Measurements from ENCODE around the gene PPARGC1A.

PPARGC1A gene

GRCh38 chr4:23844961-23845360 is 44.9 kb downstream of the PPARGC1A start:
- DNase-seq (ENCODE audit: low read depth, low spot score), result no peak

DNA sequence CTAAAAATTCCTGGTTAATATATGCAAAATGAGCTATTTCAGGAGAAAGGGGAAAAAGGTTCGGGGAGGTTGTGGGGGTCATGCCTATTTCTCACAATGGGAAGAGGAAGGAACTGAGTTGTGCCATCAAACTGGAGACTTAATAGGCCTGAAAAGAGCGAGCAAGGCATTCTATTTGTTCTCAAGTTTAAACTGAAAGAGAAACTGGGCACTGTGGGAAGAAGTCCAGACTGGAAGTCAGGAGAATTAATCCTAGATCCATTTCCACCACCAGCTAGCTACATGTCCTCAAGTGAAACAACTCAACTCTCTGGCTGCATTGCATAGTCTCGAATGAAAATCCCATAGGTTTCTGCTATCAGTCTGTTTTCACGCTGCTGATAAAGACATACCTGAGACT is 50.6 kb downstream of the PPARGC1A start:
- no peak for DNase-seq (ENCODE audit: low read depth, low spot score)

- no peak for DNase-seq (ENCODE audit: low read depth, low spot score)
Measured at GRCh38 chr4:23838607-23839006, 51.2 kb downstream of the PPARGC1A start.

DNA sequence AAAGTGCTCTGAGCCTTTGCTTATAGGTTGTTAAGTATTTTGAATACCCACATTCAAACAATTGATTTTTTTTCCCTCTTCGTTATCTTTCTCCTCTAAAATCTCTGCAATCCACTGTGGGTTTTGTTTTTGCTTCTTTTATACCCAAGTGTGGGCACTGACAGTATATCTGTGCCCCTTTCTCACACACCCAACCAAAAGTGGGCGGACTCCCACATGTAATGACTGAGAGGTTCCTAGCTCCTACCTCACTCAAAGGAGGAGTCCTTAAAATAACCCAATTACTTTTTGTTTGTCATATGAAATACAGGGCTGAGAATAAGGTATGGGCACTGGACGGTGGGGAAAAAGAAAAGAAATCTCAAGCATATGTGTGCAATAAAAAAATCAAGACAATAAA is 51.7 kb downstream of the PPARGC1A start:
- DNase-seq (ENCODE audit: low read depth, low spot score), result no peak

DNA sequence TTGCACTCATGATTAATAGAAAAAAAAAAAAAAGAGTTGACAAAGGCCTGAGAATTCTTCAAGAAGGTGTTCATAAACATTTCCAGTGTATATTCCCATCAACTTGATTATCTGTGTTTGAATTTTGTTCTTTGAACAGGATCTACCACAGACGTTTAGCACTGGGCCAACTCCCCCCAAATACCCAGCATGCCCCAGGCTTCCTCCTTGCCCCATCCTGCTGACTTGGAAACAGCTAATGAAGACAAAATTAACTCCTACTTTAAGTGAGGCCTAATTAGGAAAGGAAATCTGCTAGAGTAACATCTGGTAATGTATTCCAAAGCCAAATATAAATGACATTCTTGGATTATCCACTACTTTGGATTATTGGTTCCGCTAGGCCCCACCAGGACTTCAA is 52.5 kb downstream of the PPARGC1A start:
- no peak for DNase-seq (ENCODE audit: low read depth, low spot score)

- no peak for DNase-seq (ENCODE audit: low read depth, low spot score)
Measured at GRCh38 chr4:23835774-23836478, 53.9 kb downstream of the PPARGC1A start.

DNA sequence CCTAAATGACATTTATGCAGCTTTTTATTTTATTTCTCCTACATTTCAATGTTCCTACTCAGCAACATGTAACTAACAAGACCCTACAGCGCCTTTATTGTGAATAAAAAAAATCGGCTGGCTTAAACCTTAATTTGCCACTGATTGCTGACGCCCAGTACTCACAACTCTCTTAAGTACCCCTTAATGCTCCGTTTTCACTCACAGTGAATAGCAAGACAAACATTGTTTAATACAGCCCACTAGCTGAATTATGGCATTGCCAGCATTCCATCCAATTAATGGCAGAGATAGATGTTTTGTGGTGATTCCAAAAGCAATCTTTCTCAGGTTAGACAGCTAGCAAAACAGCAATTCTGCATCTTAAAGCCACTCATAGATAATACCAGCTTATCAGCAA is 61.1 kb downstream of the PPARGC1A start:
- DNase-seq (ENCODE audit: low read depth, low spot score), result no peak

DNA sequence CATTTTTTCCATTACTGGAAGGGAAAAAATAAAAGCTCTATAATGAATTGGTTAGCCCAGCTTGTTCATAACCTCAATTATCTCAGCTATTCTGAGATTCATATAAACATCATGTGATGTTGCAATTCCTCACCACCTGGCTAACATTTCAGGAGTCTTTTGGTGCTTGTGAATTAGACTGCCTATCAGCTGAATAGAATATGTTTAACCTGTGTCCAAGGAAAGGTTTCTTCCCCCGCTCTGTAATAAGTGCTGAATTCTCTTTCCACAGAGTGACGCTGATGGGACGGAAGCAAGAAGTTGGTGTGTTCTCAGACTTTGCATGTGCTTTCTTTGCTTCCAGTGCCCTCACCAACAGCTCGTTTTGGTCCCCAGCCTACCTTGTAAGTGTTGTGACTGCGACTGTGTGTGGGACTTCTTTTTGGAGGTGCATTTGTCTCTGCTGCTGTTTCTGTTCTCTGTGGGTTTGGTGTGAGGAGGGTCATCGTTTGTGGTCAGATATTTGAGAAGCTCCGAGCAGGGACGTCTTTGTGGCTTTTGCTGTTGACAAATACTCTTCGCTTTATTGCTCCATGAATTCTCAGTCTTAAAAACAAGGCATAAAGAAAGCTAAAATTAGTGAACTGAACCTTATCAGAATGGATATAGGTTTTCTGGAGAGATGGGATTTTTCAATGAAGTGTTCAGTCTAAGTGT is 61.7 kb downstream of the PPARGC1A start:
- DNase-seq (ENCODE audit: low read depth, low spot score), result no peak

DNA sequence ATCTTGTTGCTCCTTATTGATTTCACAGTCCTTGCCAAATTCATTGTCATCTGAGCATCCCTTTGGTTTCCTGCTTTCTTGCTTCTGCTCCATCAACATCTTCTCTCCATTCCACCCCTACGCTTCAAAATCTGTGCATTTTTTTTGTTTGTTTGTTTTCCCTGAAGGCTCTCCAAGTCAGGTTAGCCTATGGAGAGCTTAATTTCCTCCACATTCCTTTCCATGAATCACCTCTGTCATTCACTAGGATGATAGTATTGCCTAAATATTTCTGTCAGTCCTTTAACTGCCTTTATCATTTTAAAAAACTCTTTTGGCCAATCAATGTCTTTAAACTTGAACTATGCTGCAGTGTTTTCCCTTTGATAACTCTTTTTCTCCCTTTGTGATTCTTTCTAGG is 67.7 kb downstream of the PPARGC1A start:
- DNase-seq (ENCODE audit: low read depth, low spot score), result no peak

DNA sequence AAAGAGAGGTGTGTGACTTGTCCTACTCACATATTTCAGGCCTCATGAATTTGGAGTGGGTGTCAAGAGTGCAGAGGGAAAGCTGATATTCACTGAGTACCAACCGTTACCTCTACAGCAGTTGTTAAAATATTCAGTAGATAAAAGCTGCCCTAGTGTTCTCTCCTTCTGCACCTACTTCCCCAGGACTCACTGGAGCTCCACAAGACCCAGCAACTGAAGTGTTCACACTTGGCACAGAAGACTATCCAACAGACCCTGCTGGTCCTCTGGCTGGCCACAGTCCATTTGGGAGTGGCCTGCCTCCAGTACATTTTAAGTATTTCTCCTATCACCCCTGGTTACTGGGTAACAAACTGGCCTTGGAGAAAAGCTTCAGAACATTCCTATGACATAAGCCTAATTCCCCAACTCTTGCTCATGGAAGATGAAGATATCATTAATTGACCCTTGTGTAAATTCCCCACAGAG is 70.8 kb downstream of the PPARGC1A start:
- DNase-seq (ENCODE audit: low read depth, low spot score), result no peak

DNA sequence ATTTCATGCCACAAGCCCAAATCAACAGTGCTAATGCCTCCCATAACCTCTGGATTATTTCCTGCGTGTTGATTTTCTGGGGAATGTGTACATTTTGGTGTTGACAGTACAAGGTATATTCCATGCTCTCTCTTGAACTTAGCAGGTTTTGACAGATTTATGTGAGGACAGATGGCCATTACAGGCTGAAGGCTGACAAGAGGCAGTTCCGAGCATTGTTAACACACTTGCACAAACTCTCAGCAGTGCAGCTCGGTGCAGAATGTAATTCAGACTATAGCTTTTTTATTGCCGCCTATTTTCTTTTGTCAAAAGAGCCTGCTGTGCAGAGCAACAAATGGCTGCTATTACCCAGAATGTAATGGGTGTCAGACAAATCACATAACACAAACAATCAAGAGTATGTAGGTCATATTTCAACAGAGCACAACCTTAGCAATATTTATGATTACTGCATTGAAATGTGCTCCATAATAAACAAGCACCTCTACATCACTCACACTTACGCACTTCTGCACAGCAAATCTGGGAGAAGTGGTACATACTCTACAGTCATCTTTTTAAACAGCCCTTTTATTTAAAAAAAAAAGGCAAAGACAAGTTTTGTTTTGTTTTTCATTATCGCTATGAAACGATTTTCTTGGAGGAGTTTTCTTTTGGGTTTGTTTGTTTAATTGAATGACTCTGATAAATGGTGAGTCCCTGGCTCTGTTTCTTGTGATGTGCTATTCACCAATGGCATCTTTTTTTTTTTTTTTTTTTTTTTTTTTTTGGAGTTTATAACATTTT is 71.6 kb downstream of the PPARGC1A start:
- no peak for DNase-seq (ENCODE audit: low read depth, low spot score)

GRCh38 chr4:23814996-23815660 is 74.7 kb downstream of the PPARGC1A start:
- no peak for DNase-seq (ENCODE audit: low read depth, low spot score)

DNA sequence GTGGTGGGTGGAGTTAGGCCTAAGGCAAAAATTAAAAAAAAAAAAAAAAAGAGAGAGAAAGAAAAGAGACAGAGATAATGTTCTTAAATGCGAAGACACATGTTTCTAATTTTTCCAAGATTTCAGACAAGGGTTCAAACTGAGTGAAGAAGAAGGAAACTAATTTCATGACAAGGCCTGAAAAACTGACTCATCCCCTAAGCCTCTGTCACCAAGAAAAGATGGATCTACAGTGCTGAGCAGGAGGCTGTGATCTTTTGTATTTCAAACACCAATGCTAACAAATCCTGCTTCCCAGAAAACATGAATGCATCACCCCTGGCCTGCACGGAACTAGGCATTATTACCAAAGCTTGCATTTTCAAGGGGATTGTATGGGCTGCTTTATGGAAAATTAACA is 75.3 kb downstream of the PPARGC1A start:
- DNase-seq (ENCODE audit: low read depth, low spot score), result no peak

- DNase-seq (ENCODE audit: low read depth, low spot score), result no peak
Measured at GRCh38 chr4:23811161-23811560, 78.7 kb downstream of the PPARGC1A start.

- DNase-seq (ENCODE audit: low read depth, low spot score), result no peak
Measured at GRCh38 chr4:23805450-23805851, 84.4 kb downstream of the PPARGC1A start.

DNA sequence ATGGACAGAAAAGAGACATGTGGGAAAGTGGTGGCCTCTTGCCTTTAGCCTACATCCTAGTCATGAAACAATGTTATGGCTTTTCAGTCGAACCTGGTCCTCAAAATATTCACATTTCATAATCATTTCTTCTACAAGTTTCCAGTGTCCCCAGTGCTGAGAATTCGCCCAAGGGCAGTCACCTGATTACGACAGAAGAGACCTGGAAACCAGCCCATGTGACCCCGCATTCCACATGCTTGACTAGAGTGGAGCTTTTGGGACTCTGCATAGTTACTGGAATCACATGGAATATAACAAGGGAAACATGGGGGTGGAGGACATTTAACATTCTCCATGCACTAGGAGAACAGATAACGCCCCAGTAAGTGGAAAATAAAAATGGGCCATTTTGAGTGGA is 100.1 kb downstream of the PPARGC1A start:
- no peak for DNase-seq (ENCODE audit: low read depth, low spot score)

GRCh38 chr4:23788460-23788859 is 101.4 kb downstream of the PPARGC1A start:
- DNase-seq (ENCODE audit: low read depth, low spot score), result no peak

DNA sequence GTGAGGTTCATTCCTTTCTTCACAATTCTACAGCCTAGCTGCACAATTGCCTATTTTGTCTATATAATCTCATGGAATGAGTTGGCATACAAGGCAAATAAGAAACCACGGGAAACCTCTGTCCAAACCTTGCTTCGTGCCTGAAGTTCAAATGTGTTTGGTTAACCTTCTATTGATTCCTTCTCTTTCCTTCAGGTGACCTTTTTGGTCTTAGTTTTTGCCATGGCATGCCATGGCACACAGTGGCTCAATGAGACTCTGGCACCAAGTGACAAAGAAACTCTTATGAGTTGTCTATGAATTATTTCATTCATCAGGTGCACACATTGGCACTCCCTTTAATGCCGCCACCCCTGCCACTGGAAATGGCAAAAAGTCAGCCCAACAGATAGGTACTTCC is 101.8 kb downstream of the PPARGC1A start:
- no peak for DNase-seq (ENCODE audit: low read depth, low spot score)

GRCh38 chr4:23782778-23783437 is 106.9 kb downstream of the PPARGC1A start:
- no peak for DNase-seq (ENCODE audit: low read depth, low spot score)

GRCh38 chr4:23779839-23780238 is 110.0 kb downstream of the PPARGC1A start:
- no peak for DNase-seq (ENCODE audit: low read depth, low spot score)

DNA sequence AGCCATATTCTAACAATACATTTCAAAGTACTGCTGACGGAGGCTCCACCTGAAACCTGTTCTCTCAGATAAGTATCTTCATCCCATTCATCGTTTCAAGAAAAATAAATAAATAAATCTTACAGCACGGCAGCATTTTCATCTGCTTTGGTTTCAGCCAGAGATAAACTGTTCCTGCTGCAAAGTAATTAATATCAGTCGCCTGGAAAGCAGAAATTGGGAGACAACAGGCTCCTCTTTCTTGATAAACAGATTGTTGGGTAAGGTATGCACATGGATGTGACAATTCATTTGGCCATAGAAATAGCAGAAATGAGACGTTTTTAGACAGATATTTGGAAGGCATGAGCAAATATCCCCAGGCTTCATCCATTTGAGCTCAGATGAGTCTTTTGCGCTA is 110.4 kb downstream of the PPARGC1A start:
- no peak for DNase-seq (ENCODE audit: low read depth, low spot score)
